Measurements from ENCODE around the gene FBXL7.

FBXL7 gene

DNA sequence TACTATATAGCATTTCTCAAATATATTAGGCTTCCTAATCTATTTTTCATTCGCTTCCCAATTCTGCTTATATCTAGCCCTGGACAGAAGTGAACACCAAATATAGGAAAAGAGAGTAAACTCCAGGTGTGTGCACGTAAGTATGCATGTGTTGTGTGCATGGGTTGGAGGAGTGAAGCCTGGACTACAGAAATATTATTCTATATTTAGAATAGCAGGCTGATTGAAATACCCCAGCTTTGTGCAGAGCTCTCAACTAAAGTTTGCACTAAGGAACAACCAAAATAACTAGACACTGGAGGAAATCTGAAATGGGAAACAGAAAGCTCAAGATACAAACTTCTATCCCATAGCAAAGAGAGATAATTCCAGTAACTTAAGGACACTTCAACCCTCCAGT, 480.9 kb downstream of the FBXL7 start:
- DNase-seq: no peak

DNA sequence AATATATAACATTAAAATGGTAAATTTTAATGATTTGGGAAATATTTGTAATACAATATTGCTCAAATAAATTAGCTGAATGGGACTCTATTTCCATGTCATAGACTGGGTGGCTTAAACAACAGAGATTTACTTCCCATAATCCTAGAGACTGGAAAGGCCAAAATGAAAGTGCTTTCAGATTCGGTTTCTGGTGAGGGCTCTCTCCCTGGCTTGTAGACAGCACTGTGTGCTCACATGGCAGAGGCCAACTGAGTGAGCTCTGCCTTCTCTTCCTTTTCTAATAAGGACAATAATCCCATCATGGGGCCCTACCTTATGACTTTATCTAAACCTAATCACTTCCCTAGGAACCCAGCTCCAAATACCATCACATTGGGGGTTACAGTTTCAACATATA, 483.4 kb downstream of the FBXL7 start:
- no peak for DNase-seq
